GM19397 (cell line): ENCODE data around the gene FREM3.
"Not testable (repeated sequence)": the region's sequence is repeated elsewhere in the genome, so short reads cannot be mapped to it uniquely, and the experiment has no call there.

Experiments
- ATAC-seq: cut with Tn5 transposase; IDR thresholded peaks from one replicate; pipeline ENCODE4 v1.9.1; 2021; ENCODE audit warnings: mild to moderate bottlenecking, moderate library complexity; ENCODE audit not compliant: unreplicated experiment

The FREM3 gene

GRCh38 chr4:143700416-143701352 lies at the start of gene FREM3:
TSS of gene FREM3 (minus strand) at chr4:143700675. CDS start at chr4:143700675, 0 bp downstream.
- ATAC-seq = no peak

GRCh38 chr4:143745874-143746273 lies 45.4 kb upstream of the FREM3 start:
- ATAC-seq = no peak

- no peak for ATAC-seq
Observed at GRCh38 chr4:143743591-143743990, 43.1 kb upstream of the FREM3 start.

- no peak for ATAC-seq
Observed at GRCh38 chr4:143742834-143743233, 42.4 kb upstream of the FREM3 start.

GRCh38 chr4:143736861-143737260 lies 36.4 kb upstream of the FREM3 start:
- no peak for ATAC-seq

GRCh38 chr4:143736061-143736460 lies 35.6 kb upstream of the FREM3 start:
- not testable (repeated sequence) for ATAC-seq

- ATAC-seq = no peak
Observed at GRCh38 chr4:143728166-143728565, 27.7 kb upstream of the FREM3 start.

- no peak for ATAC-seq
Observed at GRCh38 chr4:143726714-143727113, 26.2 kb upstream of the FREM3 start.

GRCh38 chr4:143721317-143721716 lies 20.8 kb upstream of the FREM3 start:
- ATAC-seq = no peak

GRCh38 chr4:143718748-143719147 lies 18.3 kb upstream of the FREM3 start:
- ATAC-seq = not testable (repeated sequence)

GRCh38 chr4:143713955-143714625 lies 13.6 kb upstream of the FREM3 start:
- ATAC-seq = no peak

GRCh38 chr4:143713553-143713952 lies 13.1 kb upstream of the FREM3 start:
- no peak for ATAC-seq

- no peak for ATAC-seq
Observed at GRCh38 chr4:143712155-143712550, 11.7 kb upstream of the FREM3 start.

GRCh38 chr4:143711543-143712154 lies 11.2 kb upstream of the FREM3 start:
- no peak for ATAC-seq

- no peak for ATAC-seq
Observed at GRCh38 chr4:143701365-143701764, 890 bp upstream of the FREM3 start.

- no peak for ATAC-seq
Observed at GRCh38 chr4:143700046-143700415, 444 bp downstream of the FREM3 start.

GRCh38 chr4:143699331-143700045 lies 987 bp downstream of the FREM3 start:
- no peak for ATAC-seq

GRCh38 chr4:143693856-143694255 lies 6.6 kb downstream of the FREM3 start:
- no peak for ATAC-seq

GRCh38 chr4:143692241-143692640 lies 8.2 kb downstream of the FREM3 start:
- ATAC-seq = no peak

- ATAC-seq = no peak
Observed at GRCh38 chr4:143679434-143679833, 21.0 kb downstream of the FREM3 start.

- ATAC-seq = not testable (repeated sequence)
Observed at GRCh38 chr4:143673629-143674028, 26.8 kb downstream of the FREM3 start.
